ENCODE data around the gene CCDC148.

CCDC148 gene

GRCh38 chr2:158181171-158181570 lies 275.4 kb downstream of the CCDC148 start:
- no peak for TF ChIP-seq EZH2phosphoT487 (IDR thresholded peaks at IDR 0.05; ENCODE audit: borderline replicate concordance, low read length)
- TF ChIP-seq, protein P1, sequence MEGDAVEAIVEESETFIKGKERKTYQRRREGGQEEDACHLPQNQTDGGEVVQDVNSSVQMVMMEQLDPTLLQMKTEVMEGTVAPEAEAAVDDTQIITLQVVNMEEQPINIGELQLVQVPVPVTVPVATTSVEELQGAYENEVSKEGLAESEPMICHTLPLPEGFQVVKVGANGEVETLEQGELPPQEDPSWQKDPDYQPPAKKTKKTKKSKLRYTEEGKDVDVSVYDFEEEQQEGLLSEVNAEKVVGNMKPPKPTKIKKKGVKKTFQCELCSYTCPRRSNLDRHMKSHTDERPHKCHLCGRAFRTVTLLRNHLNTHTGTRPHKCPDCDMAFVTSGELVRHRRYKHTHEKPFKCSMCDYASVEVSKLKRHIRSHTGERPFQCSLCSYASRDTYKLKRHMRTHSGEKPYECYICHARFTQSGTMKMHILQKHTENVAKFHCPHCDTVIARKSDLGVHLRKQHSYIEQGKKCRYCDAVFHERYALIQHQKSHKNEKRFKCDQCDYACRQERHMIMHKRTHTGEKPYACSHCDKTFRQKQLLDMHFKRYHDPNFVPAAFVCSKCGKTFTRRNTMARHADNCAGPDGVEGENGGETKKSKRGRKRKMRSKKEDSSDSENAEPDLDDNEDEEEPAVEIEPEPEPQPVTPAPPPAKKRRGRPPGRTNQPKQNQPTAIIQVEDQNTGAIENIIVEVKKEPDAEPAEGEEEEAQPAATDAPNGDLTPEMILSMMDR (IDR thresholded peaks at IDR 0.05; ENCODE audit: low read depth, low read length, poor library complexity, severe bottlenecking), result no peak
- Histone ChIP-seq H3K9me2 (replicated peaks; ENCODE audit: control insufficient read depth, low read length) (no peaks in the 10 kb centered on the region), H3F3A (ENCODE audit: control insufficient read depth, insufficient read depth) (no peaks in the 10 kb centered on the region), H3K27ac (ENCODE audit: low read depth, low read length) (no peak overlapping the region), H3K79me2 (ENCODE audit: control insufficient read depth, low read length) (no peaks in the 10 kb centered on the region), H3K9me3 (ENCODE audit: control insufficient read depth, insufficient read depth, low read length) (no peaks in the 10 kb centered on the region), H3K27me3 (ENCODE audit: control insufficient read depth, low read length) (peaks cover 28% of the 10 kb centered on the region), H3K4me1 (ENCODE audit: control insufficient read depth, low read length) (no peaks in the 10 kb centered on the region), H3K36me3 (ENCODE audit: control insufficient read depth, low read length) (no peaks in the 10 kb centered on the region), H3K4me3 (ENCODE audit: low read length) (no peak overlapping the region), H3K4me2 (ENCODE audit: low read length) (no peak overlapping the region), H4K20me1 (ENCODE audit: control insufficient read depth, insufficient read depth, low read depth, low read length) (no peaks in the 10 kb centered on the region)

GRCh38 chr2:158179660-158180059 lies 276.9 kb downstream of the CCDC148 start:
- Histone ChIP-seq H3K27ac (ENCODE audit: low read depth, low read length) (no peak overlapping the region), H4K20me1 (ENCODE audit: control insufficient read depth, insufficient read depth, low read depth, low read length) (no peaks in the 10 kb centered on the region), H3K36me3 (ENCODE audit: control insufficient read depth, low read length) (no peaks in the 10 kb centered on the region), H3K4me3 (ENCODE audit: low read length) (no peak overlapping the region), H3K27me3 (ENCODE audit: control insufficient read depth, low read length) (peaks cover 28% of the 10 kb centered on the region), H3F3A (ENCODE audit: control insufficient read depth, insufficient read depth) (no peaks in the 10 kb centered on the region), H3K4me1 (ENCODE audit: control insufficient read depth, low read length) (no peaks in the 10 kb centered on the region), H3K9me3 (ENCODE audit: control insufficient read depth, insufficient read depth, low read length) (no peaks in the 10 kb centered on the region), H3K79me2 (ENCODE audit: control insufficient read depth, low read length) (no peaks in the 10 kb centered on the region), H3K9me2 (replicated peaks; ENCODE audit: control insufficient read depth, low read length) (no peaks in the 10 kb centered on the region), H3K4me2 (ENCODE audit: low read length) (no peak overlapping the region)
- TF ChIP-seq, protein P1 (IDR thresholded peaks at IDR 0.05; ENCODE audit: low read depth, low read length, poor library complexity, severe bottlenecking), result peak; percentile 63
- no peak for TF ChIP-seq EZH2phosphoT487 (IDR thresholded peaks at IDR 0.05; ENCODE audit: borderline replicate concordance, low read length)

DNA sequence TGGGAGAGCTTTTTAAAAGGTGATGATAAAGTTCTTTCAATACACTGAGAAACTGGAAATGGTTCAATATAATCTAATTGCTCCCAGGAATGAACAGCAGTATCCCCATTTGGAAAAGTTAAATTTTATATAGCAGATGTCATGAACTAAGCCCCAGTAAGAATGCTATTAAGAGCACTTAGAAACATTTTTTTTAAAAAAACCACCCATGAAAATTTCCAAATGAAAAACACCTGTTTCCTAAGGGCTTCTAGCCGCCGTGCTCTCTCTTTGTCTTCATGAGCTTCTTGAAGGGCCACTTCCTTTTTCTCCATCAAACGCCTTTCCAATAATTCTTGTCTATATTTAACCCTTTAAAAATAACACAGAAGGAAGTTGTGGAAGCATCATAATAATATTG lies 277.9 kb downstream of the CCDC148 start:
- Histone ChIP-seq H3K4me3 (ENCODE audit: low read length) (no peak overlapping the region), H4K20me1 (ENCODE audit: control insufficient read depth, insufficient read depth, low read depth, low read length) (no peaks in the 10 kb centered on the region), H3K9me3 (ENCODE audit: control insufficient read depth, insufficient read depth, low read length) (no peaks in the 10 kb centered on the region), H3K4me2 (ENCODE audit: low read length) (no peak overlapping the region), H3K4me1 (ENCODE audit: control insufficient read depth, low read length) (no peaks in the 10 kb centered on the region), H3K79me2 (ENCODE audit: control insufficient read depth, low read length) (no peaks in the 10 kb centered on the region), H3K36me3 (ENCODE audit: control insufficient read depth, low read length) (no peaks in the 10 kb centered on the region), H3F3A (ENCODE audit: control insufficient read depth, insufficient read depth) (no peaks in the 10 kb centered on the region), H3K27me3 (ENCODE audit: control insufficient read depth, low read length) (peaks cover 24% of the 10 kb centered on the region), H3K9me2 (replicated peaks; ENCODE audit: control insufficient read depth, low read length) (no peaks in the 10 kb centered on the region), H3K27ac (ENCODE audit: low read depth, low read length) (no peak overlapping the region)
- TF ChIP-seq EZH2phosphoT487 (IDR thresholded peaks at IDR 0.05; ENCODE audit: borderline replicate concordance, low read length), result no peak
- TF ChIP-seq, protein P1 (IDR thresholded peaks at IDR 0.05; ENCODE audit: low read depth, low read length, poor library complexity, severe bottlenecking), result no peak
